ENCODE data around the gene USHBP1. TPM values are rescaled to one million over a fixed set of nuclear protein-coding genes. Genes with fewer than 3 reads are reported as not detected.

The USHBP1 gene
- not detected in 2 replicates for total RNA-seq (2014; rRNA removed; shearing (Covaris generic); ENCODE audit: low replicate concordance)

- in situ Hi-C loops (cut with HindIII; ENCODE audit: low pct_unique_long_range_greater_than_20kb, low sequenced_read_pairs), result no loop called here
- DNase-seq (ENCODE audit: low read depth), result no peak
Measured at GRCh38 chr19:17264641-17264979, at the start of gene USHBP1. USHBP1 (minus strand) TSS chr19:17264745; CDS start chr19:17264299, 446 bp downstream.

- DNase-seq (ENCODE audit: low read depth), result no peak
- in situ Hi-C loops (cut with HindIII; ENCODE audit: low pct_unique_long_range_greater_than_20kb, low sequenced_read_pairs), result no loop called here
Measured at GRCh38 chr19:17314007-17314593, 49.6 kb upstream of the USHBP1 start.

DNA sequence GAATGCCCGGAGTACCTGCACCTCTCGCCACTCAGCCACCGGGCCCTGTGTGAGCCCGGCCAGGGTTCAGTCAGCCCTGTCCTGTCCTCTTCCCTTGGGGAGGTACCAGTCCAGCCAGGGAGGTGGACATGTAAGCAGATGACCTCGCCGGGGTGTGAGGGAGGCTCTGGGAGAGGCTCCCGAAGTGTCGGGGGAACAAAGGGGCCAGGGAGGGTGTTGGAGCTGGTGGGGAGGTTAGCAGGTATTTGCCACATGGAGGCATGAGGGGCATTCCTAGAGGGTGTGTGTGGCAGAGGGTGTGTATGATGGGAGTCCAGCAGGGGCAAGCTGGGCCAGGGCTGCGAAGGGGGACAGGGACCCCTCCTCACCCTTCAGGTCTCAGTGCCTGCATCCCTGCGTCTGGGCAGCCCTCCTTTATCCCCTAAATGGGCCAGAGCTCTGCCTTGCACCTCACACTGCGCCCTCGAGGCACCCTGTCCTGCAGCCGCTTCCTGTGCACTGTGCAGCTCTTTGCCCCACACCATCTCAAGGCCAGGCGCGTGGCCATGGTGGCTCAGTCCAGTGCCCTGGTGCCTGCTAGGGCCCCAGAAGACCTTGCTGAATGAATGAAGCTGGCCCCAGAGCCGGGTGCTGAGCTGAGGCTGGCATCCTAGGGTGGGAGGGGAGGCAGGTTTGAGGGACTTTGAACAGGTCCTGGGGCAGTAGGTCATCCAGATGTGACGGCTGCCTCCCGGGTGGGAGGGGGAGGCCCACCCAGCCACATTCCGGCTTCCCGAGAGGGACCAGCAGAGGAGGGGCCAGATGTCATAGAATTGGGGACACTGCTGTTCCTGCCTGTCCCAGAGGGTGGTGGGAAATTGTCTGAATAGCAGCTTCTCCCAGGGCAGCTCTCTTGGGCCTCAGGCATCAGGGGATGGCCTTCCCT lies 47.9 kb upstream of the USHBP1 start:
- in situ Hi-C loops (cut with HindIII; ENCODE audit: low pct_unique_long_range_greater_than_20kb, low sequenced_read_pairs), result no loop called here
- DNase-seq (ENCODE audit: low read depth), result no peak

- in situ Hi-C loops (cut with HindIII; ENCODE audit: low pct_unique_long_range_greater_than_20kb, low sequenced_read_pairs), result no loop called here
Measured at GRCh38 chr19:17311455-17312188, 47.1 kb upstream of the USHBP1 start.

DNA sequence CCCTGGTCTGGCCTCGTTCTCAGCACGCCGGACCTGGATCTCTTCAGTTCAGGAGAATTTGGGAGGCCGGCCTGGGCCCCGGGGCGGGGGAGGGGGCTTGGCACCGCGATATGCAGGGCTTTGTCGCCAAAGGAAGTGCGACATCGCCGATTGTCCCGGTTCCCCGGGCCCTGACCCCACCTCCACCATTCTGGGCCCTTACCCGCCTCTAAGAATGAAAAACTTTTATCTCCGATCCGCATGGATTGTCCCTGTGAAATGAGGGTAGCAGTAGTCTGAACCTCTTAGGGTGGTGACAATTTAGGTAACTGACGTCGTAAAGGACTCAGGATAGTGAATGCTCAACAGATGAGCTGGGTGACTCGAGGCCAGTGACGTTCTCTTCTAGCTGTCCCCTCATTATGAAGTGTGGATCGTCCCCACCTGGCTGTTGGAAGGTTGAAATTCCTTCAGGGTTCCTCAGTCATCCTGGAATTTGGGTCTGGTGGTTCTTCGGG lies 45.5 kb upstream of the USHBP1 start:
- in situ Hi-C loops (cut with HindIII; ENCODE audit: low pct_unique_long_range_greater_than_20kb, low sequenced_read_pairs), result no loop called here
- DNase-seq (ENCODE audit: low read depth), result no peak

More at GRCh38 chr19:17311455-17312188, 47.1 kb upstream of the USHBP1 start:
- DNase-seq (ENCODE audit: low read depth), result peak; percentile 89

- in situ Hi-C loops (cut with HindIII; ENCODE audit: low pct_unique_long_range_greater_than_20kb, low sequenced_read_pairs), result no loop called here
- DNase-seq (ENCODE audit: low read depth), result peak; percentile 99
Measured at GRCh38 chr19:17309198-17309964, 44.8 kb upstream of the USHBP1 start, which contains the start of gene DDA1. DDA1 (plus strand) TSS chr19:17309563; CDS start chr19:17309655, 92 bp downstream.

DNA sequence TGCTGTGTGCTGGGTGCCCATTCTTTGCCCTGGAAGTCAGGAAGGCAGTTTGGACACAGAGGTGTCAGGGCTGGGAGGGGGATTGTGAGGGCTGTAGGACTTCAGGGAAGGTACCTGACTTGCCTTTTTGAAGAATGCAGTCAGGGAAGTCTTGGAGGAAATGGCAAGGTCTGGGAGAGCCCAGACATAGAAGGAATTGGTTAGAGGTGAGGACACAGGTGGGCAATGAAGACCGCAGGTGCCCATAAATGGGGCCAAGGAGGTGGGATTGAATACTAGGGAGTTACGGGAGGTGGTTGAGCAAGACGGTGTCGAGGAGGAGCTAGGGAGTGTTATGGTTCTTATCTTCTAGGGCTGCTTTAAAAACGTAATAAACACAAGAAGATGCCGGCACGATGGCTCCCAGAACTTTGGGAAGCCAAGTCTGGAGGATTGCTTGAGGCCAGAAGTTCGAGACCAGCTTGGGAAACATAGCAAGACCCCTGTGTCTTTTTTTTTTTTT lies 43.4 kb upstream of the USHBP1 start:
- in situ Hi-C loops (cut with HindIII; ENCODE audit: low pct_unique_long_range_greater_than_20kb, low sequenced_read_pairs), result no loop called here
- no peak for DNase-seq (ENCODE audit: low read depth)

GRCh38 chr19:17306285-17306714 lies 41.8 kb upstream of the USHBP1 start:
- in situ Hi-C loops (cut with HindIII; ENCODE audit: low pct_unique_long_range_greater_than_20kb, low sequenced_read_pairs), result no loop called here
- DNase-seq (ENCODE audit: low read depth), result no peak

- DNase-seq (ENCODE audit: low read depth), result peak; percentile 100
- in situ Hi-C loops (cut with HindIII; ENCODE audit: low pct_unique_long_range_greater_than_20kb, low sequenced_read_pairs), result no loop called here
Measured at GRCh38 chr19:17305517-17306284, 41.2 kb upstream of the USHBP1 start, which contains the start of gene MRPL34. MRPL34 (plus strand) TSS chr19:17305872; CDS start chr19:17305893, 21 bp downstream.

GRCh38 chr19:17305216-17305516 lies 40.6 kb upstream of the USHBP1 start:
- DNase-seq (ENCODE audit: low read depth), result no peak
- in situ Hi-C loops (cut with HindIII; ENCODE audit: low pct_unique_long_range_greater_than_20kb, low sequenced_read_pairs), result no loop called here

DNA sequence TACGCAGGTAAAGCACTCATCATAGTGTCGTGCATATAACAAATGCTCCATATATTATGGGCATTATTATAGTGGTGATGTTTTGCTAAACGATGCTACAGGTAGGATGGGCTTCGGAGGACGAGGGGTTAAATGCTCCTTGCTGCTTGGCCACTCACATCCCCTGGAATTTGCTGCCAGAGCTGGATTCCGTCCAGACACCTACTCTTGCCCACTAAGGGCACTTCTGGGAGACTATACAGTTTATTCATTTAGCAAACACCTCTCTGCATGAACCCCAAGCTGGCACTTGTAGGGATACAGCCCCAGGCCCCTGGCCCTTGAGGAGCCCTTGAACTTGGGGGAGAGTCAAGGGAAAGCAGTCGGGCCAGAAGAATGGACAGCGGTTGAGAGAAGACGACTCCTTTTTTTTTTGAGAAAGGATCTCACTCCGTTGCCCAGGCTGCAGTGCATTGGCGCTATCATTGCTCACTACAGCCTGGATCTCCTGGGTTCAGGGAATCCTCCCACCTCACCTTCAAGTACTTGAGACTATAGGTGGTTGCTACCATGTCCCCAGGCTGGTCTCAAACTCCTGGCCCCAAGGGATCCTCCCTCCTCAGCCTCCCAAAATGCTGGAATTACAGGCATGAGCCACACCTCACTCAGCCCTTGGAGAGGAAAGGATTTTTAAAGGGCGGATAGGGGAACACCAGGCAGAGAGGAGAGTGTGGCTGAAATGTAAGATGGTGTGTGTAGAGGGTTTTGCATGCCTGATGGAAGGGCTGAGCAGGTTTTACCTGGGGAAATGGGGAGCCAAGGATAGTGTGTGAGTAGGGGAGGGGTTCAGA lies 40.1 kb upstream of the USHBP1 start:
- in situ Hi-C loops (cut with HindIII; ENCODE audit: low pct_unique_long_range_greater_than_20kb, low sequenced_read_pairs), result no loop called here
- peak; percentile 29 for DNase-seq (ENCODE audit: low read depth)

GRCh38 chr19:17303940-17304267 lies 39.4 kb upstream of the USHBP1 start:
- in situ Hi-C loops (cut with HindIII; ENCODE audit: low pct_unique_long_range_greater_than_20kb, low sequenced_read_pairs), result no loop called here
- DNase-seq (ENCODE audit: low read depth), result no peak

DNA sequence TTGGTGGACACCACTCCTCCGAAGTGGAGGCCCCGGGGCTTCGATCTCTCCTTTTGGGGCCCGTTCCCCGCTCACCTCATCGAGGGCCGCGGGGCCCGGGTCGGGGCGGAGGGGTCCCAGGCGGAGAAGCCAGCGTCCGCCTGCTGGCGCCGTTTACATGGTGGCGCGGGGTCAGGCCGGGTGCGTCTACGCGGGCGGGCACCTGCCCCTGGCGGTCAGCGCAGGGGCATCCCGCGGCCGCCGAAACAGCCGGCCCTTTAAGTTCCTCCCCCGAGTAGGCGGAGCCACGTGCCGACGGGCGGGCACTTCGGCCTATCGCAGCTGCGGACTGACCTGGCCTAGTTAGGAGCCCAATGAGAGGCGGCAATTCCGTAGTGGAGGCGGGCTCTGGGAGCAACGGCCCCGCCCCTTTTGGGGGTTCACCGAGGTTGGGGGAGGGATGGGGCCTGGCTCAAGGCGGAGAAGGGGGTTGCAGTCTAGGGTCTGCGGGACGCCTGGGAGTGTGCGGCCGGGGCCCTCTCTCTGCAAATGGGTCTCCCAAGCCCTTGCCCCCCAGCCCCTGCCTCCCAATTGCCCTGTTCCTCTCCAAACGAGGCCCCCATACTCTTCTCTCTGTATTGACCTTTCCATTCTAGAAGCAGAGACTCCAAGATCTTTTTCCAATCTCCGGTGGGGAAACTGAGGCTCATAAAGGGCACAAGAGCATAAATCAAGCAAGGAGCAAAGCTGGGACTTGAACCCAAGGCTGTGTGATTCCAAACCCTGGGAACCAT lies 38.8 kb upstream of the USHBP1 start, which contains the start of gene ABHD8:
TSS of gene ABHD8 (minus strand) at position 259 of the 773 bp plus-strand sequence. CDS start 1,809 bp downstream, outside the sequence.
- DNase-seq (ENCODE audit: low read depth), result peak; percentile 92
- in situ Hi-C loops (cut with HindIII; ENCODE audit: low pct_unique_long_range_greater_than_20kb, low sequenced_read_pairs), result no loop called here

GRCh38 chr19:17302391-17303166 lies 38.0 kb upstream of the USHBP1 start:
- no peak for DNase-seq (ENCODE audit: low read depth)
- in situ Hi-C loops (cut with HindIII; ENCODE audit: low pct_unique_long_range_greater_than_20kb, low sequenced_read_pairs), result no loop called here

- in situ Hi-C loops (cut with HindIII; ENCODE audit: low pct_unique_long_range_greater_than_20kb, low sequenced_read_pairs), result no loop called here
Measured at GRCh38 chr19:17300992-17301619, 36.6 kb upstream of the USHBP1 start.

More at GRCh38 chr19:17300992-17301619, 36.6 kb upstream of the USHBP1 start:
- no peak for DNase-seq (ENCODE audit: low read depth)

All from Caki2 (cell line).